ENCODE measurements around the gene CTAG1B. TPM values are rescaled to one million over a fixed set of nuclear protein-coding genes. Genes with fewer than 3 reads are reported as not detected.
"Not testable (repeated sequence)": the region's sequence is repeated elsewhere in the genome, so short reads cannot be mapped to it uniquely, and the experiment has no call there.

CTAG1B gene
- total RNA-seq, 1 donor from 2014 or later, result not detected

GRCh38 chrX:154595559-154596249 is 23.4 kb downstream of the CTAG1B start:
- DNase-seq (ENCODE audit: low spot score), result no peak
- no peaks in the 10 kb centered on the region for H3K4me1 Mint-ChIP-seq (ENCODE audit: low read depth)
- no peaks in the 10 kb centered on the region for H3K9me3 Mint-ChIP-seq
- no peak overlapping the region for H3K27ac Mint-ChIP-seq
- intact Hi-C loops (cut with micrococcal nuclease), result no loop called here
- H3K4me3 Mint-ChIP-seq, result no peak overlapping the region
- H3K27me3 Mint-ChIP-seq (ENCODE audit: insufficient read depth), result peaks cover 11% of the 10 kb centered on the region
- no peaks in the 10 kb centered on the region for H3K36me3 Mint-ChIP-seq (ENCODE audit: low read depth)

- no peak for DNase-seq (ENCODE audit: low spot score)
- H3K27ac Mint-ChIP-seq, result no peak overlapping the region
- no peaks in the 10 kb centered on the region for H3K9me3 Mint-ChIP-seq
- no peaks in the 10 kb centered on the region for H3K4me1 Mint-ChIP-seq (ENCODE audit: low read depth)
- H3K36me3 Mint-ChIP-seq (ENCODE audit: low read depth), result no peaks in the 10 kb centered on the region
- H3K4me3 Mint-ChIP-seq, result no peak overlapping the region
- peaks cover 11% of the 10 kb centered on the region for H3K27me3 Mint-ChIP-seq (ENCODE audit: insufficient read depth)
- intact Hi-C loops (cut with micrococcal nuclease), result no loop called here
Observed at GRCh38 chrX:154594491-154594890, 24.6 kb downstream of the CTAG1B start.

- Mint-ChIP-seq H3K4me1 (ENCODE audit: low read depth) (no peaks in the 10 kb centered on the region), H3K36me3 (ENCODE audit: low read depth) (no peaks in the 10 kb centered on the region), H3K27me3 (ENCODE audit: insufficient read depth) (peaks cover 11% of the 10 kb centered on the region), H3K9me3 (no peaks in the 10 kb centered on the region), H3K27ac (no peak overlapping the region), H3K4me3 (no peak overlapping the region)
- intact Hi-C loops (cut with micrococcal nuclease), result no loop called here
- no peak for DNase-seq (ENCODE audit: low spot score)
Observed at GRCh38 chrX:154593201-154593600, 25.9 kb downstream of the CTAG1B start.

- Mint-ChIP-seq H3K27ac (no peak overlapping the region), H3K4me3 (no peak overlapping the region), H3K9me3 (no peaks in the 10 kb centered on the region), H3K4me1 (ENCODE audit: low read depth) (no peaks in the 10 kb centered on the region), H3K27me3 (ENCODE audit: insufficient read depth) (peaks cover 11% of the 10 kb centered on the region), H3K36me3 (ENCODE audit: low read depth) (no peaks in the 10 kb centered on the region)
- DNase-seq (ENCODE audit: low spot score), result no peak
- intact Hi-C loops (cut with micrococcal nuclease), result no loop called here
Observed at GRCh38 chrX:154592505-154592904, 26.6 kb downstream of the CTAG1B start.

DNA sequence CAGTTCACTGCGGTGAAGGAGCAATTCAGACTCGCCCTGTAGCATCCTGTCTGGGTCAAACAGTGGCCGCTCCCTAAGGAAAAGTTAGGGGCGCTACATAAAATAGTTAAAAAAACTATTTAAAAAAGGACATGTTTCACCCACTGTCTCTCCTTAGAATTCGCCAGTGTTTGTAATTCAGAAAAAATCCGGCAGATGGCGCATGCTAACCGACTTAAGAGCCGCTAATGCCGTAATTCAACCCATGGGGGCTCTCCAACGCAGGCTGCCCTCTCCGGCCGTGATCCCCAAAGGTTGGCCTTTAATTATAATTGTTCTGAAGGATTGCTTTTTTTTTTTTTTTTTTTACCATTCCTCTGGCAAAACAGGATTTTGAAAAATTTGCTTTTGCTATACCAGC is 28.7 kb downstream of the CTAG1B start:
- H3K4me1 Mint-ChIP-seq (ENCODE audit: low read depth); intact Hi-C loops (cut with micrococcal nuclease); DNase-seq (ENCODE audit: low spot score); H3K4me3 Mint-ChIP-seq; H3K27me3 Mint-ChIP-seq (ENCODE audit: insufficient read depth); H3K9me3 Mint-ChIP-seq; H3K27ac Mint-ChIP-seq; H3K36me3 Mint-ChIP-seq (ENCODE audit: low read depth): not testable (repeated sequence)

GRCh38 chrX:154584585-154585183 is 34.4 kb downstream of the CTAG1B start, which contains the start of gene CTAG1A:
Gene CTAG1A, plus strand, starts transcription at chrX:154585133. Its CDS starts 74 bp downstream, at chrX:154585207.
- DNase-seq (ENCODE audit: low spot score); H3K4me1 Mint-ChIP-seq (ENCODE audit: low read depth); H3K9me3 Mint-ChIP-seq; H3K4me3 Mint-ChIP-seq; H3K36me3 Mint-ChIP-seq (ENCODE audit: low read depth); H3K27me3 Mint-ChIP-seq (ENCODE audit: insufficient read depth); intact Hi-C loops (cut with micrococcal nuclease); H3K27ac Mint-ChIP-seq: not testable (repeated sequence)

- H3K27ac Mint-ChIP-seq; H3K4me1 Mint-ChIP-seq (ENCODE audit: low read depth); H3K9me3 Mint-ChIP-seq; H3K4me3 Mint-ChIP-seq; DNase-seq (ENCODE audit: low spot score); intact Hi-C loops (cut with micrococcal nuclease); H3K36me3 Mint-ChIP-seq (ENCODE audit: low read depth); H3K27me3 Mint-ChIP-seq (ENCODE audit: insufficient read depth): not testable (repeated sequence)
Observed at GRCh38 chrX:154582994-154583393, 36.1 kb downstream of the CTAG1B start.

- H3K27ac Mint-ChIP-seq; H3K9me3 Mint-ChIP-seq; H3K36me3 Mint-ChIP-seq (ENCODE audit: low read depth); H3K4me3 Mint-ChIP-seq; H3K27me3 Mint-ChIP-seq (ENCODE audit: insufficient read depth); intact Hi-C loops (cut with micrococcal nuclease); H3K4me1 Mint-ChIP-seq (ENCODE audit: low read depth); DNase-seq (ENCODE audit: low spot score): not testable (repeated sequence)
Observed at GRCh38 chrX:154575076-154575475, 44.0 kb downstream of the CTAG1B start.

GRCh38 chrX:154573061-154573460 is 46.0 kb downstream of the CTAG1B start:
- intact Hi-C loops (cut with micrococcal nuclease); H3K4me3 Mint-ChIP-seq; H3K36me3 Mint-ChIP-seq (ENCODE audit: low read depth): not testable (repeated sequence)

GRCh38 chrX:154570361-154570760 is 48.7 kb downstream of the CTAG1B start:
- H3K27me3 Mint-ChIP-seq (ENCODE audit: insufficient read depth); H3K27ac Mint-ChIP-seq; intact Hi-C loops (cut with micrococcal nuclease); H3K36me3 Mint-ChIP-seq (ENCODE audit: low read depth); H3K9me3 Mint-ChIP-seq; H3K4me1 Mint-ChIP-seq (ENCODE audit: low read depth); DNase-seq (ENCODE audit: low spot score); H3K4me3 Mint-ChIP-seq: not testable (repeated sequence)

More at GRCh38 chrX:154573061-154573460, 46.0 kb downstream of the CTAG1B start:
- not testable (repeated sequence) for H3K27me3 Mint-ChIP-seq (ENCODE audit: insufficient read depth); H3K27ac Mint-ChIP-seq; H3K4me1 Mint-ChIP-seq (ENCODE audit: low read depth); DNase-seq (ENCODE audit: low spot score); H3K9me3 Mint-ChIP-seq

Other genes with a start within 250 kb of the CTAG1B start
- gene FLNA, start 244.6 kb downstream of the CTAG1B start, total RNA-seq, result 854 and 873 TPM in 2 replicates
- gene EMD, start 240.0 kb downstream of the CTAG1B start, total RNA-seq, result 83.3 and 85.5 TPM in 2 replicates
- gene RPL10, start 220.9 kb downstream of the CTAG1B start, total RNA-seq, result 2,208 and 2,261 TPM in 2 replicates
- gene DNASE1L1, start 210.0 kb downstream of the CTAG1B start, total RNA-seq, result 12.4 and 14.5 TPM in 2 replicates
- gene TAFAZZIN, start 207.7 kb downstream of the CTAG1B start, total RNA-seq, result 65.2 and 69.2 TPM in 2 replicates
- gene ATP6AP1, start 190.6 kb downstream of the CTAG1B start, total RNA-seq, result 49.8 and 54.3 TPM in 2 replicates
- gene GDI1, start 182.1 kb downstream of the CTAG1B start, total RNA-seq, result 110 and 113 TPM in 2 replicates
- 84.9 and 95.4 TPM in 2 replicates for gene FAM50A, start 175.1 kb downstream of the CTAG1B start, total RNA-seq
- gene PLXNA3, start 161.0 kb downstream of the CTAG1B start, total RNA-seq, result 45.4 and 61.1 TPM in 2 replicates
- gene LAGE3, start 140.0 kb downstream of the CTAG1B start, total RNA-seq, result 60.3 and 63.2 TPM in 2 replicates
- 59.2 and 63.5 TPM in 2 replicates for gene UBL4A, start 132.7 kb downstream of the CTAG1B start, total RNA-seq
- 19.9 and 23.1 TPM in 2 replicates for gene SLC10A3, start 128.7 kb downstream of the CTAG1B start, total RNA-seq
- gene FAM3A, start 103.0 kb downstream of the CTAG1B start, total RNA-seq, result 35.9 and 40.1 TPM in 2 replicates
- 72.4 and 74.8 TPM in 2 replicates for gene G6PD, start 72.4 kb downstream of the CTAG1B start, total RNA-seq
- 40.7 and 41.2 TPM in 2 replicates for gene IKBKG, start 71.7 kb downstream of the CTAG1B start, total RNA-seq
- gene CTAG1A, start 34.1 kb downstream of the CTAG1B start, total RNA-seq, result not detected in 2 replicates
- not detected in 2 replicates for gene CTAG2, start 34.3 kb upstream of the CTAG1B start, total RNA-seq
- 5.1 TPM in 2 replicates for gene GAB3, start 131.8 kb upstream of the CTAG1B start, total RNA-seq
- gene DKC1, start 143.6 kb upstream of the CTAG1B start, total RNA-seq, result 186 and 188 TPM in 2 replicates
- 27.8 and 28.7 TPM in 2 replicates for gene MPP1, start 186.2 kb upstream of the CTAG1B start, total RNA-seq
- not detected in 2 replicates for gene SMIM9, start 215.4 kb upstream of the CTAG1B start, total RNA-seq